Measurements from ENCODE around the gene CDK6.

CDK6 gene

GRCh38 chr7:92639213-92639896 lies 197.0 kb downstream of the CDK6 start:
- TF ChIP-seq, protein P1, sequence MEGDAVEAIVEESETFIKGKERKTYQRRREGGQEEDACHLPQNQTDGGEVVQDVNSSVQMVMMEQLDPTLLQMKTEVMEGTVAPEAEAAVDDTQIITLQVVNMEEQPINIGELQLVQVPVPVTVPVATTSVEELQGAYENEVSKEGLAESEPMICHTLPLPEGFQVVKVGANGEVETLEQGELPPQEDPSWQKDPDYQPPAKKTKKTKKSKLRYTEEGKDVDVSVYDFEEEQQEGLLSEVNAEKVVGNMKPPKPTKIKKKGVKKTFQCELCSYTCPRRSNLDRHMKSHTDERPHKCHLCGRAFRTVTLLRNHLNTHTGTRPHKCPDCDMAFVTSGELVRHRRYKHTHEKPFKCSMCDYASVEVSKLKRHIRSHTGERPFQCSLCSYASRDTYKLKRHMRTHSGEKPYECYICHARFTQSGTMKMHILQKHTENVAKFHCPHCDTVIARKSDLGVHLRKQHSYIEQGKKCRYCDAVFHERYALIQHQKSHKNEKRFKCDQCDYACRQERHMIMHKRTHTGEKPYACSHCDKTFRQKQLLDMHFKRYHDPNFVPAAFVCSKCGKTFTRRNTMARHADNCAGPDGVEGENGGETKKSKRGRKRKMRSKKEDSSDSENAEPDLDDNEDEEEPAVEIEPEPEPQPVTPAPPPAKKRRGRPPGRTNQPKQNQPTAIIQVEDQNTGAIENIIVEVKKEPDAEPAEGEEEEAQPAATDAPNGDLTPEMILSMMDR (IDR thresholded peaks at IDR 0.05) = no peak

- TF ChIP-seq, protein P1 (IDR thresholded peaks at IDR 0.05) = no peak
Measured at GRCh38 chr7:92636018-92636560, 200.3 kb downstream of the CDK6 start.

DNA sequence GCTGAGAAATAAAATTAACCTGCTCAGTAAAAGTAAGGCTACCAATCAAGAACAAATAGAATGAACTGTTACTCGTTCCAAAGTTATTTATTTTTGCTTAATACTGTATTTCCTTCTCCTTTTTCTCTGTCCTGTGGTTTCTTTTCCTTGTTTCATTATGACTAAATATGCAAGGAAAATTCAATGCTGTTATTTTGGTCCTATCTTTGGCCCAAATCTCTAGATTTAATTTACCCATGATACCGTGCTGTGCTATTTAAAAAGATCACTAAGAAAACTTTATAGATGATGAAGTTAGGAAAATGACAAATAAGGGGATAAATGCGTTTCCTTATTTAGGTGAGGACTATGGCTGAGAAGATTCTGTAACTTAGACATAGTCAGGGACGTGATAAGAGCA lies 200.8 kb downstream of the CDK6 start:
- TF ChIP-seq, protein P1 (IDR thresholded peaks at IDR 0.05) = no peak

DNA sequence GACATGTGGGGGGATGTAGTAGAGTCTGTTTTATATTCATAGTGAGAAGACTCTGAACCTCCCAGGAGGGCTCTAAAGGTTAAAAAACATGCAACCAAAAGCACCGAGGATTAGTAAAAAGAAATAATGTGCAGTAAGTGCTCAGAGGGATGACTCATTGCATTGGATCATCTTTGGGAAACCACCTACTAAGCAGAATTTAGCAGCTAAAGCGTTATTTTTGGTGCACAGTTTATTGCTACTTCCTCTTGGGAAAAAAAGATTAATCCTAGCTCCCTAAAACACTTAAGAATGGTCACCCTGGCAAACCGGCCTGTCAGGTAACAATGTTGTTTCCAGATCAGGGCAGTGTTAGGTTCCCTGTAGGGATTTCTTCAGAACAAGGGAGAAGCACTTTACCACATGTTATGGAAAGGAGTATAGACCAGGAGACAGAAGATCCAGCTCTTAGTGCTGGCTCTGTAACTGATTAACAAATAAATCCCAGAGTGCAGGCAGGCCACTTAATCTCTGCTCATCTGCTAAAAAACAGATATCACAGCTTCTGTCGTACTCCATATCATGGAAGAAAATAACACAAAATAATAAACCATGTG lies 201.4 kb downstream of the CDK6 start:
- TF ChIP-seq, protein P1 (IDR thresholded peaks at IDR 0.05) = no peak

- TF ChIP-seq, protein P1 (IDR thresholded peaks at IDR 0.05) = no peak
Measured at GRCh38 chr7:92634205-92634604, 202.2 kb downstream of the CDK6 start.

GRCh38 chr7:92633211-92633906 lies 203.0 kb downstream of the CDK6 start:
- TF ChIP-seq, protein P1 (IDR thresholded peaks at IDR 0.05) = no peak

- TF ChIP-seq, protein P1 (IDR thresholded peaks at IDR 0.05) = no peak
Measured at GRCh38 chr7:92632791-92633190, 203.6 kb downstream of the CDK6 start.

Data from LNCAP (cell line).